ENCODE results near the gene WT1.

WT1 gene

DNA sequence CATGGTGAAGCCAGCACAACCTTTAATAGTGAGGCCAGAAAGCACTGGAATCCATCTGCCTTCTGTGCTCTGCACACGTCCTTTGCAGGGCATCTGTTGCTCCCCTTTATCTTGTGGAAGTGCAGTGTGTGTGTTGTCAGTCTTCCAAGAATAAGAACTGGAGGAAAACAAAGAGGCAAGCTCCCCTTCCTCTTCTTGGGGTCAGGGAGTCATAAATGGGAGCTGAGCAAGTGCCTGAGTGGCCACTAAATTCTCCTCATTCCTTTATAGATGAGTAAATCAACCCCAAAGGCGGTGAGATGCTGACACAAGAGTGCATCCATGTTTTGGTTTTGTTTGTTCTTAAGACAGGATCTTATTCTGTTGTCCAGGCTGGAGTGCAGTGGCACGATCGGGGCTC lies 38.3 kb downstream of the WT1 start:
- Histone ChIP-seq H3K27me3 (ENCODE audit: insufficient read depth, low read length) (no peaks in the 10 kb centered on the region), H3K79me2 (ENCODE audit: insufficient read depth, low read length) (no peaks in the 10 kb centered on the region), H3F3A (ENCODE audit: insufficient read depth, low read length) (no peaks in the 10 kb centered on the region), H2AFZ (ENCODE audit: low read length) (no peak overlapping the region), H3K4me1 (ENCODE audit: insufficient read depth, low read length, severe bottlenecking) (no peaks in the 10 kb centered on the region), H3K4me3 (ENCODE audit: low read depth, low read length, poor library complexity, severe bottlenecking) (no peak overlapping the region), H3K9me2 (ENCODE audit: low read depth, low read length) (no peaks in the 10 kb centered on the region), H3K27ac (ENCODE audit: low read depth, low read length, poor library complexity, severe bottlenecking) (no peak overlapping the region), H3K36me3 (ENCODE audit: insufficient read depth, low read length) (no peaks in the 10 kb centered on the region), H3K4me2 (ENCODE audit: low read length) (no peak overlapping the region), H4K20me1 (ENCODE audit: insufficient read depth, low read length) (no peaks in the 10 kb centered on the region), H3K9me3 (ENCODE audit: low read length) (no peaks in the 10 kb centered on the region), H3K9ac (ENCODE audit: low read length) (no peak overlapping the region)
- TF ChIP-seq EZH2 (IDR thresholded peaks at IDR 0.05; ENCODE audit: borderline replicate concordance, low read length): no peak
- TF ChIP-seq, protein P1, sequence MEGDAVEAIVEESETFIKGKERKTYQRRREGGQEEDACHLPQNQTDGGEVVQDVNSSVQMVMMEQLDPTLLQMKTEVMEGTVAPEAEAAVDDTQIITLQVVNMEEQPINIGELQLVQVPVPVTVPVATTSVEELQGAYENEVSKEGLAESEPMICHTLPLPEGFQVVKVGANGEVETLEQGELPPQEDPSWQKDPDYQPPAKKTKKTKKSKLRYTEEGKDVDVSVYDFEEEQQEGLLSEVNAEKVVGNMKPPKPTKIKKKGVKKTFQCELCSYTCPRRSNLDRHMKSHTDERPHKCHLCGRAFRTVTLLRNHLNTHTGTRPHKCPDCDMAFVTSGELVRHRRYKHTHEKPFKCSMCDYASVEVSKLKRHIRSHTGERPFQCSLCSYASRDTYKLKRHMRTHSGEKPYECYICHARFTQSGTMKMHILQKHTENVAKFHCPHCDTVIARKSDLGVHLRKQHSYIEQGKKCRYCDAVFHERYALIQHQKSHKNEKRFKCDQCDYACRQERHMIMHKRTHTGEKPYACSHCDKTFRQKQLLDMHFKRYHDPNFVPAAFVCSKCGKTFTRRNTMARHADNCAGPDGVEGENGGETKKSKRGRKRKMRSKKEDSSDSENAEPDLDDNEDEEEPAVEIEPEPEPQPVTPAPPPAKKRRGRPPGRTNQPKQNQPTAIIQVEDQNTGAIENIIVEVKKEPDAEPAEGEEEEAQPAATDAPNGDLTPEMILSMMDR (IDR thresholded peaks at IDR 0.05; ENCODE audit: low read length): no peak

DNA sequence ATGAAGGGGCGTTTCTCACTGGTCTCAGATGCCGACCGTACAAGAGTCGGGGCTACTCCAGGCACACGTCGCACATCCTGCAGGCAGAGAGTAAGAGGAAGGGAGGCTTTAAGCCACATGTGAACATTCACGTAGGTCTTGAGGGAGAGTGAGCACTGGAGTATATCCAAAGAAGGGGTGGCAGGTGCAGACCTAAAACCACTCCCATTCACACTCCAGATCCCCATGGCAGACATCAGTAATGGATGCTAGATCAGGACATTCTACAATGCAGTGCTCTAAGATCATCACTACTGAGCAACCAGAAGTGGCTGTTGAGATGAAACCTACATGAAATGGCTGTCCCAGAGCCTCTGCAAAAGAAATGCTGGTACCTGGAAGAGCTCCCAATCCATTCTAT lies 39.0 kb downstream of the WT1 start:
- no peak overlapping the region for H3K27ac ChIP-seq (ENCODE audit: low read depth, low read length, poor library complexity, severe bottlenecking)
- no peak overlapping the region for H3K4me2 ChIP-seq (ENCODE audit: low read length)
- H3F3A ChIP-seq (ENCODE audit: insufficient read depth, low read length): no peaks in the 10 kb centered on the region
- no peak overlapping the region for H3K9ac ChIP-seq (ENCODE audit: low read length)
- H3K79me2 ChIP-seq (ENCODE audit: insufficient read depth, low read length): no peaks in the 10 kb centered on the region
- no peaks in the 10 kb centered on the region for H3K9me3 ChIP-seq (ENCODE audit: low read length)
- H4K20me1 ChIP-seq (ENCODE audit: insufficient read depth, low read length): no peaks in the 10 kb centered on the region
- no peak for TF ChIP-seq EZH2 (IDR thresholded peaks at IDR 0.05; ENCODE audit: borderline replicate concordance, low read length)
- TF ChIP-seq, protein P1 (IDR thresholded peaks at IDR 0.05; ENCODE audit: low read length): no peak
- H3K4me3 ChIP-seq (ENCODE audit: low read depth, low read length, poor library complexity, severe bottlenecking): no peak overlapping the region
- no peaks in the 10 kb centered on the region for H3K27me3 ChIP-seq (ENCODE audit: insufficient read depth, low read length)
- no peaks in the 10 kb centered on the region for H3K4me1 ChIP-seq (ENCODE audit: insufficient read depth, low read length, severe bottlenecking)
- no peaks in the 10 kb centered on the region for H3K36me3 ChIP-seq (ENCODE audit: insufficient read depth, low read length)
- H2AFZ ChIP-seq (ENCODE audit: low read length): no peak overlapping the region
- no peaks in the 10 kb centered on the region for H3K9me2 ChIP-seq (ENCODE audit: low read depth, low read length)

DNA sequence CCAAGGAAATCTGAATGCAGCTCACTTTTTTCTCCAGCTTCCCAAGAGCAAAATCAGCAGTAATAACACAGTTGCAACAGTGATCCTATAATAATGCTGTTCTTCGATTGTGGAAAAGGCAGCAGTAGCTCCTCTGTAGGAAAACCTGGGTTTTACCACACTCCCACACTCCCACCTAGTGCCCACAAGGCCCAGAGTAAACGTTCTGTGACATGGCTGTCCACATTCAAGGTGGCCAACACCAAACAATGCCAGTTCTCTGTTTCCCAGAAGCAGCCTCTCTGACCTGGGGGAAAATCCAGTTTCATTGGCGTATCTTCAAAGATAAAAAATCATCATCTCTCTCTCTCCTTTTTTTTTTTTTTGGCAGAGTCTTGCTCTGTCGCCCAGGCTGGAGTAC lies 40.2 kb downstream of the WT1 start:
- H3K36me3 ChIP-seq (ENCODE audit: insufficient read depth, low read length): no peaks in the 10 kb centered on the region
- H3F3A ChIP-seq (ENCODE audit: insufficient read depth, low read length): no peaks in the 10 kb centered on the region
- H3K27ac ChIP-seq (ENCODE audit: low read depth, low read length, poor library complexity, severe bottlenecking): no peak overlapping the region
- H4K20me1 ChIP-seq (ENCODE audit: insufficient read depth, low read length): no peaks in the 10 kb centered on the region
- H3K9me3 ChIP-seq (ENCODE audit: low read length): no peaks in the 10 kb centered on the region
- H3K4me3 ChIP-seq (ENCODE audit: low read depth, low read length, poor library complexity, severe bottlenecking): no peak overlapping the region
- H3K4me1 ChIP-seq (ENCODE audit: insufficient read depth, low read length, severe bottlenecking): no peaks in the 10 kb centered on the region
- H3K9ac ChIP-seq (ENCODE audit: low read length): no peak overlapping the region
- H3K4me2 ChIP-seq (ENCODE audit: low read length): no peak overlapping the region
- H3K79me2 ChIP-seq (ENCODE audit: insufficient read depth, low read length): no peaks in the 10 kb centered on the region
- no peaks in the 10 kb centered on the region for H3K27me3 ChIP-seq (ENCODE audit: insufficient read depth, low read length)
- no peak overlapping the region for H2AFZ ChIP-seq (ENCODE audit: low read length)
- H3K9me2 ChIP-seq (ENCODE audit: low read depth, low read length): no peaks in the 10 kb centered on the region
- no peak for TF ChIP-seq EZH2 (IDR thresholded peaks at IDR 0.05; ENCODE audit: borderline replicate concordance, low read length)

DNA sequence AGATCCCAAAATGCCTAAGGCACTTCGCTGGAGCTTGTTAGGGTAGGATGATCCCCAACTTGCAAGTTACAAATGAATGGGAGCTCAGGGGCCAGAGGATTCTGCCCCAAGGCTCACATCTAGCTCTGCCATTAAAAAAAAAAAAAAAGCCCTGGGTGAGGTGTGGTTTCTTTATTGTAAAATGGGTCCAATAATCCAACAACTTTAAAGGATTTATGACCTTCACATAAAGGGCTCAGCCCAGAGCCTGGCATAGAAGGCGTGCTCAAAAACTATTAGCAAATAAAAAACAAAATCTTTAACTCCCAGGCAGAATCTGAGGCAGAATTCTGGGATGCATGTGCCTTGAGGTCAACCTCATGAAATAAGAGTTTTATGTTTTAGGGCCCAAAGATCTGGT lies 42.5 kb downstream of the WT1 start:
- Histone ChIP-seq H3F3A (ENCODE audit: insufficient read depth, low read length) (no peaks in the 10 kb centered on the region), H3K4me1 (ENCODE audit: insufficient read depth, low read length, severe bottlenecking) (no peaks in the 10 kb centered on the region), H3K4me3 (ENCODE audit: low read depth, low read length, poor library complexity, severe bottlenecking) (no peak overlapping the region), H3K27ac (ENCODE audit: low read depth, low read length, poor library complexity, severe bottlenecking) (no peak overlapping the region), H3K27me3 (ENCODE audit: insufficient read depth, low read length) (no peaks in the 10 kb centered on the region), H3K36me3 (ENCODE audit: insufficient read depth, low read length) (no peaks in the 10 kb centered on the region), H3K4me2 (ENCODE audit: low read length) (no peak overlapping the region), H3K9ac (ENCODE audit: low read length) (no peak overlapping the region), H4K20me1 (ENCODE audit: insufficient read depth, low read length) (no peaks in the 10 kb centered on the region), H3K9me2 (ENCODE audit: low read depth, low read length) (no peaks in the 10 kb centered on the region), H3K79me2 (ENCODE audit: insufficient read depth, low read length) (no peaks in the 10 kb centered on the region), H3K9me3 (ENCODE audit: low read length) (no peaks in the 10 kb centered on the region), H2AFZ (ENCODE audit: low read length) (no peak overlapping the region)
- TF ChIP-seq EZH2 (IDR thresholded peaks at IDR 0.05; ENCODE audit: borderline replicate concordance, low read length): no peak
- TF ChIP-seq, protein P1 (IDR thresholded peaks at IDR 0.05; ENCODE audit: low read length): no peak
